GM18873 (cell line): ENCODE results near the gene CCDC197.

Source experiments
- ATAC-seq: cut with Tn5 transposase; IDR thresholded peaks from one replicate; pipeline ENCODE4 v1.9.1; 2021; ENCODE audit warnings: mild to moderate bottlenecking, moderate library complexity, moderate number of reproducible peaks; ENCODE audit not compliant: unreplicated experiment, low FRiP score

The CCDC197 gene

DNA sequence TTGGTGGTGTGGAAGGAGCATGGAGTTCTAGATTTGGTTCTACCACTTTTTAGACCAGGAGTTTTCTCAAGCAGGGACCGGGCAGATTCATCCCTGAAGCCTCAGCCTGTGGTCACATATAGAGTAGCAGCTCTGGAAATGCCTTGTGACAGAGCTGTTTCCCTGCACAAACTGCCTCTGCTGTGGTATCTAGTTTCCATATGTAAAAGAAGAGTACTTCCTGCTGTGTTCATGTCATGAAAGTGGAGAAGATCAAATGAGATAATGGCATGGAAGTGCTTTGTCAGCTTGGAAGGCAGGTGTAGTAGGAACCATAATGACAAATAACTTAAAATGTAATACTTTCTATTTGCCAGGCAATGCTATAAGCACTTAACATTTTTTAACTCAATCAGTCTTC lies 55.1 kb downstream of the CCDC197 start:
- no peak for ATAC-seq

GRCh38 chr14:94052662-94053061 lies 55.6 kb downstream of the CCDC197 start:
- ATAC-seq = no peak

DNA sequence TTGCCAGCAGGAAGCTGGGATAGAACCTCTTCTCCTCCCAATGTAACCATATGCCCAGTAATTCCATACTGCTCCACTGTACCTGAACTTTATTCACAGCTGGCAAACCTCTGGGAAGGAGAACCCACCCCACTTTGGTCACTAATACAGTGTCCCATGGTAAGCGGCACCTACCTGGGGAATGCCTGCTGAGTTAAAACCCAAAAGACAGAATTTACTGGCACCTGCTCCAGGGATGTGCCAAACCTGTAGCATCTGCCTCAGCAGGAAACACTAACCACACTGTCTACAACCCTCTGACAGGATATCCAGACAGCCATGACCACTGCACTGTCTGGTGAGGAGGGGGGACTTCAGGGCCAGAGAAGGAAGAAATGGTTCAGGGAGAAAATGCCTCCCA lies 57.3 kb downstream of the CCDC197 start:
- ATAC-seq = no peak

DNA sequence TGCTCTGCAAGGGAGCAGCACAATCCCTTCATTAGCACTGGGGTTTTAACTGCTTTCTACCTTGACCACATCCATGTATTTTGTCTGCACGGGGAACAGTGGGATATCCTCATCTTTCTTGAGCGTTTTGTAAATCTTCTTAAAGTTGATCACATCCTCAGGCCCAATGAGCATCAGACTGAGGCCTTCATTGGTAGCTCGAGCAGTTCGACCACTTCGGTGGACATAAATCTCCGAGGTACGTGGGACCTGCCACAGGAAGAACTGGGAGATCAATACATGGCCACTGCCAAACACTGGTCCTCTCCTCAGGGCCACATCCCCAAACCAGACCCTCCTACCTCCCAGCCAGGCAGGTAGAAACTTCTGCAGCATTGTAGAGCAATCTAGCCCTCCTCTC lies 57.8 kb downstream of the CCDC197 start:
- ATAC-seq = no peak

GRCh38 chr14:94056579-94057308 lies 59.6 kb downstream of the CCDC197 start:
- peak; percentile 59 for ATAC-seq

DNA sequence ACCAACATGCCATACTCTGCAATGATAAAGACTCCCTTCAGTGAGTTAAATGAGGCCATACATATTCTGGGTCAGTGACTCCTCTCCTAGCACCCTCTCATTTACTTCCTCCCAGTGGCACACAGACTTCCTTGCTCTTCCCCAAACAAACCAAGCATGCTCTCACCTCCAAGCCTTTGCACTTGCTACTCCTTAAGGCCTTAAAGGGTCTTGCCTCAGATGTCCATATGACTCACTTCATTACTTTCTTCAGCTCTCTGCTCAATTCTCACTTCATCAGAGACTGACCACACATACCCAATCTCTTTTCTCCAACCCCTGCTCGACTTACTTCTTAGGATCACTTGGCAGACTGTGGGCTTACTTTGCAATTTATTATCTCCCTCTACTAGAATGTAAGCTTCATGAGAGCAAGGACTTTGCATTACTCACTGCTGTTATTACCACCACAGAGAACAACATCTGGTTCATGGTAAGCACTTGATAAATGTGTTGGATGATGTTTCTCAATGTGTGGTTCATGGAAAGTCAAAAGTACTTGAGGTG lies 61.1 kb downstream of the CCDC197 start:
- ATAC-seq = no peak
